GM10248 (cell line): ENCODE results near the gene PLEKHA5.

Experiments used
- CTCF ChIA-PET: fragments of 300-600 bp; sonication (Branson Sonifier 250); formaldehyde crosslinking; extraction: SDS; loops from one replicate; lab custom pipeline; 2021; ENCODE audit warnings: antibody characterized with exemption; lab: Yijun Ruan, JAX
- POLR2A ChIA-PET: fragments of 350-650 bp; sonication (Branson Sonifier 250); formaldehyde crosslinking; extraction: SDS; loops from one replicate; lab custom pipeline; 2020; ENCODE audit warnings: antibody characterized with exemption; lab: Yijun Ruan, JAX
- DNase-seq: peaks from one replicate; pipeline ENCODE4 v3.0.0; 2012; ENCODE audit errors: extremely low spot score
- TF ChIP-seq, protein P1 (sequence below): IDR thresholded peaks from 2 replicates; pipeline ENCODE4 v1.5.1; 2012; ENCODE audit warnings: mild to moderate bottlenecking, low read depth; ENCODE audit errors: extremely low read depth, missing control alignments, control extremely low read depth

The PLEKHA5 gene

DNA sequence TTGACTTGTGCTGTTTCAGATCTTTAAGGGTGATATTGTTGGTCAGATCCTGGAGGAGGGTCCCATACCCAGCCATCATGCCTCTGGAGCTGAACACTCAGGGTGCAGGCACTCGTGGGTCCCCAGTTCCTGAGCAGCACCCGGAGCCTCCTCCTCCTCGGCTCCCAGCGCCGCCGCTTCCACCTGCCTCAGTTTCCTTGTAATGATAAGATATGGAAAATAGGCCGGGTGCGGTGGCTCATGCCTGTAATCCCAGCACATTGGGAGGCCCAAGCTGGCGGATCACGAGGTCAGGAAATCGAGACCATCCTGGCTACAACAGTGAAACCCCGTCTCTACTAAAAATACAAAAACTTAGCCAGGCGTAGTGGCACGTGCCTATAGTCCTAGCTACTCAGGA lies 289.6 kb downstream of the PLEKHA5 start:
- TF ChIP-seq, protein P1, sequence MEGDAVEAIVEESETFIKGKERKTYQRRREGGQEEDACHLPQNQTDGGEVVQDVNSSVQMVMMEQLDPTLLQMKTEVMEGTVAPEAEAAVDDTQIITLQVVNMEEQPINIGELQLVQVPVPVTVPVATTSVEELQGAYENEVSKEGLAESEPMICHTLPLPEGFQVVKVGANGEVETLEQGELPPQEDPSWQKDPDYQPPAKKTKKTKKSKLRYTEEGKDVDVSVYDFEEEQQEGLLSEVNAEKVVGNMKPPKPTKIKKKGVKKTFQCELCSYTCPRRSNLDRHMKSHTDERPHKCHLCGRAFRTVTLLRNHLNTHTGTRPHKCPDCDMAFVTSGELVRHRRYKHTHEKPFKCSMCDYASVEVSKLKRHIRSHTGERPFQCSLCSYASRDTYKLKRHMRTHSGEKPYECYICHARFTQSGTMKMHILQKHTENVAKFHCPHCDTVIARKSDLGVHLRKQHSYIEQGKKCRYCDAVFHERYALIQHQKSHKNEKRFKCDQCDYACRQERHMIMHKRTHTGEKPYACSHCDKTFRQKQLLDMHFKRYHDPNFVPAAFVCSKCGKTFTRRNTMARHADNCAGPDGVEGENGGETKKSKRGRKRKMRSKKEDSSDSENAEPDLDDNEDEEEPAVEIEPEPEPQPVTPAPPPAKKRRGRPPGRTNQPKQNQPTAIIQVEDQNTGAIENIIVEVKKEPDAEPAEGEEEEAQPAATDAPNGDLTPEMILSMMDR: no peak
- no peak for DNase-seq
- CTCF ChIA-PET: no interaction called here
- POLR2A ChIA-PET: no interaction called here

DNA sequence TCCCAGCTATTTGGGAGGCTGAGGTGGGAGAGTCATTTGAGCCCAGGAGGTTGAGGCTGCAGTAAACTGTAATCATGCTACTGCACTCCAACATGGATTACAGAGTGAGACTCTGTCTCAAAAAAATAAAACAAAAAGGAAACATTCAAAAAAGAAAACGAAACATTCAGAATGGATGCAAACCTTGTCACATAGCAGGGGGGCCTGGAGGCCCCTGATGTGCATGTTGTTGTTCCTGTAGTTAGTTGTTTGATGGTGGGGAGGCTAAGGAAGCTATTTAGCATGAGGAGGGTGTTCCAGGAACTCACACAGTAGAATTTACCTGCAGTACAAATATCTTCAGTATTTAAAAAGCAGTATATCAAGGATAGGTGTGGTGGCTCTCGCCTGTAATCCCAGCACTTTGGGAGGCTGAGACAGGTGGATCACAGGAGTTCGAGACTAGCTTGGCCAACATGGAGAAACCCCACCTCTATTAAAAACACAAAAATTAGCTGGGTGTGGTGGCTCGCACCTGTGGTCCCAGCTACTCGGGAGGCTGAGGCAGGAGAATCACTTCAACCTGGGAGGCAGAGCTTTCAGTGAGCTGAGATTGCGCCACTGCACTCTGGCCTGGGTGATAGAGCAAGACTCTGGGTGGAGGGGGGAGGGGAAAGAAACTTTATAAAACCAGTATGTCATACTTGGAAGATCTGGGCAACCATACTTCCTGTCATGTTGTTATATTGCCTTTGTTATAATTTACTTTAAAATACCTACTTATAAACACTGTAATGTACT lies 292.2 kb downstream of the PLEKHA5 start:
- POLR2A ChIA-PET: no interaction called here
- CTCF ChIA-PET: interaction anchor here (0.9 kb wide), 1 partner anchor 9 kb away, joined by 4 read pairs; no protein-coding TSS in a partner anchor
- no peak for DNase-seq
- TF ChIP-seq, protein P1: no peak

DNA sequence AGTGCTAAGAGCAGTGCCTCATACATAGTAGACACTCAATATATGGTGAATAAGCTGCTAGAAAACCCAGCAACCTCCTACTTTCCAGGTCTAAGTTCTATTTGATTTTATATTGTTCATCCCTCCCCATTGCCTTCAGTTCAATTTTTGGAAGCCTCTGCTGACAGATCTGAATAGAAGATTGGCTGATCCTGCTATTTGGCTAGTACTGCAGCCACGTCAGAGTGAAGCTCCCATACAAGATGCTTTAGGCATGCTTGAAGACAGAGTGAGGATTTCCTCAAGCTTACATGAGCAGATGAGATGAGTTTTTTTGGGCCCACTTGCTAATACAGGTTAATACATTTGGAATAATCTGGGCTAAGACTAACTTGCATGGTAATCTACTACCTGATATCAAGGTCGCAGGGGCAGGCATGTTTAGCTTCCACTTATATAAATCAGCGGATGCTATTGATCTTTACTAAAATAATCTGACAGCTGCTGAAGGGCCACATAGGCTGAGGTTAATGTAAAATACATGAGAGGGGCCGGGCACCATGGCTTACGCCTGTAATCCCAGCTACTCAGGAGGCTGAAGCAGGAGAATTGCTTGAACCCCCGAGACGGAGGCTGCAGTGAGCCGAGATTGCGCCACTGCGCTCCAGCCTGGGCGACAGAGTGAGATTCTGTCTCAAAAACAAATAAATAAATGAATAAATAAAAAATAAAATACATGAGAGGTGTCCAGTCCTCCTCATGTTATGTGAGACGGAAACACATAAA lies 293.8 kb downstream of the PLEKHA5 start:
- ChIA-PET POLR2A (no interaction called here), CTCF (interaction anchor here (1.1 to 1.2 kb wide), 2 partner anchors 8 to 13 kb away, joined by 3 to 4 read pairs; no protein-coding TSS in a partner anchor)
- TF ChIP-seq, protein P1: no peak
- DNase-seq: no peak
